Endothelial cell of umbilical vein (primary cell): ENCODE data around the gene WAS.

ENCODE experiments used
- CTCF ChIP-seq, 2 donors: IDR thresholded peaks; 1 replicate in 1 of 2; 2 replicates in 1 of 2; pipeline ENCODE4 v1.5.1; 2011; ENCODE audit warnings: low read length in 2 of 2, mild to moderate bottlenecking in 2 of 2, moderate library complexity in 2 of 2, control low read depth in 1 of 2, inconsistent platforms in 1 of 2, low read depth in 1 of 2; ENCODE audit not compliant: insufficient read depth in 1 of 2; ENCODE audit errors: extremely low read depth in 1 of 2
- EZH2 ChIP-seq: IDR thresholded peaks from 2 replicates; pipeline ENCODE4 v1.6.1; 2012; ENCODE audit warnings: borderline replicate concordance, low read depth, mild to moderate bottlenecking, moderate library complexity, low read length, inconsistent platforms; ENCODE audit not compliant: severe bottlenecking
- FOS ChIP-seq: IDR thresholded peaks from 2 replicates; pipeline ENCODE4 v1.6.1; 2011; ENCODE audit warnings: mild to moderate bottlenecking, low read length, moderate library complexity, borderline replicate concordance; ENCODE audit not compliant: insufficient read depth
- GATA2 ChIP-seq: IDR thresholded peaks from 2 replicates; pipeline ENCODE4 v1.7.0; 2011; ENCODE audit warnings: low read depth, mild to moderate bottlenecking, moderate library complexity, mixed read lengths, low read length; ENCODE audit not compliant: insufficient read length, insufficient read depth
- JUN ChIP-seq: IDR thresholded peaks from 2 replicates; pipeline ENCODE4 v1.6.1; 2011; ENCODE audit warnings: borderline replicate concordance, low read depth; ENCODE audit not compliant: insufficient read length, insufficient read depth
- MYC ChIP-seq: IDR thresholded peaks from one replicate; pipeline ENCODE4 v1.6.1; 2011; ENCODE audit warnings: mild to moderate bottlenecking, low read depth, low read length
- POLR2A ChIP-seq: IDR thresholded peaks from 2 replicates; pipeline ENCODE4 v1.6.1; 2012; ENCODE audit warnings: low read depth, mild to moderate bottlenecking, control low read depth, low read length
- POLR2AphosphoS5 ChIP-seq: IDR thresholded peaks from 2 replicates; pipeline ENCODE4 v1.6.1; 2012; ENCODE audit warnings: low read depth, mild to moderate bottlenecking, control low read depth, low read length, moderate library complexity; ENCODE audit not compliant: insufficient read depth
- TF ChIP-seq, protein P1 (sequence below): IDR thresholded peaks from 2 replicates; pipeline ENCODE4 v1.6.1; 2011; ENCODE audit not compliant: insufficient read depth, insufficient read length

DNA sequence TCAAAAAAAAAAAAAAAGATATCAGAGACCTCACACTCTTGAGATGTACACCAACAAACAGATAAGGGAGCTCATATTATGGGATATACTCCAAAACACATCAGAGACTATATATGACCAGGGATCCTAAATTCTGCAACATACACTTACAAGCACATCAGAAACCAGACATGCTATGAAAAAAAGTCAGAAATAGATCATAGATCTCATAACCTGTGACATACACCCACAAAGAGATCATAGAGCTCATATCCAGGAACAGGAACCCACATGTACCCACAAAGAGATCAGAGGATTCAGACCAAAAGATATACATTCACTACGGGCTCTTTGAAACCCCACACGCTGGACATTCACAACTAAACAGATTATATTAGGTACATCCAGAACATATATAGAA lies 43.0 kb downstream of the WAS start:
- no peak for TF ChIP-seq CTCF (IDR thresholded peaks at IDR 0.05; ENCODE audit: extremely low read depth in 1 of 2, insufficient read depth in 1 of 2, low read depth in 1 of 2, low read length in 2 of 2)
- no peak for TF ChIP-seq EZH2
- no peak for TF ChIP-seq POLR2A
- TF ChIP-seq JUN, result no peak
- TF ChIP-seq POLR2AphosphoS5, result no peak
- TF ChIP-seq FOS, result no peak
- TF ChIP-seq MYC, result no peak
- TF ChIP-seq, protein P1, sequence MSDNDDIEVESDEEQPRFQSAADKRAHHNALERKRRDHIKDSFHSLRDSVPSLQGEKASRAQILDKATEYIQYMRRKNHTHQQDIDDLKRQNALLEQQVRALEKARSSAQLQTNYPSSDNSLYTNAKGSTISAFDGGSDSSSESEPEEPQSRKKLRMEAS, result no peak
- TF ChIP-seq GATA2, result no peak
